HepG2 (cell line): Measurements from ENCODE around the gene SEMA4A. TPM values are rescaled to one million over a fixed set of nuclear protein-coding genes. Genes with fewer than 3 reads are reported as not detected.
"Not testable (repeated sequence)": the region's sequence is repeated elsewhere in the genome, so short reads cannot be mapped to it uniquely, and the experiment has no call there.

ENCODE experiments used
- ATAC-seq: fragments of 200-7000 bp; cut with Tn5 transposase; 3 replicates; pipeline ENCODE4 v1.9.1; 2020; ENCODE audit warnings: mild to moderate bottlenecking, moderate library complexity
- BruUV-seq: library from RNA; stranded (reverse); fragments of 400-500 nt; replicated peaks from 2 replicates; lab custom pipeline; 2021; lab: Mats Ljungman, UMichigan
- CTCF ChIA-PET: fragments of 300-600 bp; formaldehyde crosslinking; extraction: SDS; loops from one replicate; lab custom pipeline; 2021; ENCODE audit warnings: low total read pairs, inconsistent platforms, low intra/inter-chr PET ratio; lab: Yijun Ruan, JAX
- POLR2A ChIA-PET: fragments of 350-600 bp; sonication (Branson Sonifier 250); formaldehyde crosslinking; loops from one replicate; lab custom pipeline; 2020; ENCODE audit warnings: antibody characterized with exemption, inconsistent platforms; lab: Yijun Ruan, JAX
- DNase-seq: peaks from one replicate; pipeline ENCODE4 v3.0.0-alpha.2; 2015; ENCODE audit warnings: low spot score
- FAIRE-seq: peaks from 3 replicates; lab custom pipeline; 2011; peaks lifted over from hg19 to GRCh38; lab: Jason Lieb, UNC
- H2AFZ ChIP-seq: one replicate; pipeline ENCODE4 v1.6.1; 2011; ENCODE audit warnings: low read length, inconsistent platforms
- H3K27ac ChIP-seq: fragments of 300-600 bp; 3 replicates; pipeline ENCODE4 v1.8.0; 2011; ENCODE audit warnings: mixed run types, mild to moderate bottlenecking, mixed read lengths, low read length, inconsistent platforms; ENCODE audit not compliant: insufficient read depth; ENCODE audit errors: extremely low read length
- H3K27me3 ChIP-seq, 2 experiments: fragments of 200-600 bp in 1 of 2; 2 replicates in 1 of 2; 3 replicates in 1 of 2; pipeline versions ENCODE4 v1.6.0 to v1.8.0; 2011; ENCODE audit warnings: low read length in 2 of 2, mild to moderate bottlenecking in 2 of 2, moderate library complexity in 2 of 2, inconsistent platforms in 1 of 2; ENCODE audit not compliant: insufficient read depth in 2 of 2, control insufficient read depth in 1 of 2
- H3K36me3 ChIP-seq, 2 experiments: fragments of 200-600 bp in 1 of 2; replicated peaks in 1 of 2; 2 replicates in 1 of 2; 3 replicates in 1 of 2; pipeline versions ENCODE4 v1.5.1 to v1.8.0; 2011; ENCODE audit warnings: low read length in 2 of 2, inconsistent platforms in 1 of 2; ENCODE audit not compliant: insufficient read depth in 2 of 2, control insufficient read depth in 1 of 2
- H3K4me1 ChIP-seq: 2 replicates; pipeline ENCODE4 v1.5.1; 2012; ENCODE audit warnings: low read length, inconsistent platforms; ENCODE audit not compliant: insufficient read depth
- H3K4me2 ChIP-seq: 2 replicates; pipeline ENCODE4 v1.6.0; 2011; ENCODE audit warnings: low read depth, low read length, inconsistent platforms
- H3K4me3 ChIP-seq, 3 experiments: fragments of 200-600 bp in 1 of 3; sonication (generic), shearing (Covaris generic) in 1 of 3; replicated peaks in 1 of 3; 2 replicates each; pipeline ENCODE4 v1.5.1; 2011 to 2016; ENCODE audit warnings: low read length in 3 of 3, inconsistent platforms in 2 of 3, low read depth in 2 of 3, mild to moderate bottlenecking in 2 of 3, control low read depth in 1 of 3, mixed read lengths in 1 of 3; ENCODE audit not compliant: insufficient read depth in 1 of 3
- H3K79me2 ChIP-seq: one replicate; pipeline ENCODE4 v1.6.1; 2011; ENCODE audit warnings: low read length, inconsistent platforms; ENCODE audit not compliant: insufficient read depth
- H3K9ac ChIP-seq: 2 replicates; pipeline ENCODE4 v1.6.0; 2011; ENCODE audit warnings: mild to moderate bottlenecking, low read depth, low read length, inconsistent platforms; ENCODE audit not compliant: insufficient read depth
- H3K9me3 ChIP-seq: 2 replicates; pipeline ENCODE4 v1.5.1; 2012; ENCODE audit warnings: mild to moderate bottlenecking, low read length
- H4K20me1 ChIP-seq: 2 replicates; pipeline ENCODE4 v1.6.0; 2011; ENCODE audit warnings: inconsistent platforms, mild to moderate bottlenecking, low read length, moderate library complexity; ENCODE audit not compliant: insufficient read depth
- FOXJ3 ChIP-seq: sonication (generic); formaldehyde crosslinking; IDR thresholded peaks from 2 replicates; pipeline ENCODE4 v1.4.0; 2020; ENCODE audit warnings: missing genetic modification reagents, mild to moderate bottlenecking, borderline replicate concordance
- JUNB ChIP-seq: sonication (generic); formaldehyde crosslinking; IDR thresholded peaks from 2 replicates; pipeline ENCODE4 v1.8.0; 2022; ENCODE audit warnings: missing genetic modification reagents, mild to moderate bottlenecking, borderline replicate concordance
- ZBTB33 ChIP-seq: sonication (generic); formaldehyde crosslinking; IDR thresholded peaks from 2 replicates; pipeline ENCODE4 v1.4.0; 2020; ENCODE audit warnings: missing genetic modification reagents
- ZNF460 ChIP-seq: sonication (generic); formaldehyde crosslinking; IDR thresholded peaks from 2 replicates; pipeline ENCODE4 v1.5.1; 2020; ENCODE audit warnings: missing genetic modification reagents, mild to moderate bottlenecking, borderline replicate concordance
- WGBS: methylation state at CpG from one replicate; pipeline ENCODE4 v1.1.6; 2017; ENCODE audit warnings: low lambda C conversion rate; 5-methylcytosine and 5-hydroxymethylcytosine counted together
- in situ Hi-C: cut with HindIII; loops from 2 replicates; pipeline ENCODE4 v1.10.0; 2017; ENCODE audit warnings: low pct_unique_long_range_greater_than_20kb; ENCODE audit not compliant: extremely low pct_ligation_motif_present
- intact Hi-C: fragments of 100-400 bp; cut with micrococcal nuclease; formaldehyde crosslinking; loops from one replicate; pipeline ENCODE4 v1.10.0; 2022; ENCODE audit not compliant: unreplicated experiment
- polyA plus RNA-seq, 8 experiments: library from polyadenylated mRNA; depleted of rRNA in 3 of 8; stranded (reverse) in 7 of 8; unstranded in 1 of 8; fragments of >200 nt; fragmentation: Illumina TruSeq in 4 of 8; extraction: Trizol in 4 of 8; gene quantifications; 2 replicates each; pipeline versions ENCODE4 v1.2.1 to v1.2.3, GENCODE V29; 2011 to 2016; ENCODE audit warnings: low read depth in 4 of 8, missing spikeins in 1 of 8, mixed read lengths in 1 of 8; ENCODE audit not compliant: insufficient read depth in 1 of 8
- total RNA-seq, 5 experiments: library from RNA; depleted of rRNA; stranded (reverse); fragments of >200 nt; fragmentation: Illumina TruSeq; extraction: Trizol; gene quantifications; 2 replicates each; pipeline ENCODE4 v1.2.3, GENCODE V29; 2016; ENCODE audit warnings: low read depth in 1 of 5
- TF ChIP-seq, protein P1 (sequence below): sonication (generic); formaldehyde crosslinking; IDR thresholded peaks from 2 replicates; pipeline ENCODE4 v1.5.0; 2020; ENCODE audit warnings: mild to moderate bottlenecking, missing genetic modification reagents
- TF ChIP-seq, protein P2 (sequence below): sonication (generic); formaldehyde crosslinking; IDR thresholded peaks from 2 replicates; pipeline ENCODE4 v1.4.0; 2020; ENCODE audit warnings: missing genetic modification reagents, borderline replicate concordance

SEMA4A gene
- total and polyA plus RNA-seq, 2 of the 13 experiments (the other 11 are each of a cell fraction or from before 2014, with no cell fraction given) = 0.09 to 0.20 TPM

GRCh38 chr1:156124557-156125483, 28.6 kb upstream of the SEMA4A start:
- Histone ChIP-seq H3K36me3 (peaks cover 3 to 19% of the 10 kb centered on the region in 2 experiments; a peak in 4 of 5 replicates), H3K9ac (peak overlapping the region; percentile 25), H3K4me1 (peaks cover 100% of the 10 kb centered on the region), H3K27me3 (no peaks in the 10 kb centered on the region), H2AFZ (no peak overlapping the region), H3K4me2 (peak overlapping the region; percentile 18; the same call in 1 of the 2 replicates), H3K79me2 (peaks cover 95% of the 10 kb centered on the region), H3K4me3 (no peak overlapping the region), H4K20me1 (peaks cover 2% of the 10 kb centered on the region; the same call in 1 of the 2 replicates), H3K9me3 (no peaks in the 10 kb centered on the region), H3K27ac (peak overlapping the region; percentile 37)
- ATAC-seq (no peak), DNase-seq (no peak), FAIRE-seq (no peak)
- no TSS peak for BruUV-seq
- POLR2A ChIA-PET = interaction anchor here (1.5 to 6.0 kb wide), 3 partner anchors 11 to 27 kb away, joined by 3 to 84 read pairs (median 34); partner anchors contain the start of gene LMNA
- WGBS = 92% methylated on average over 17 of the region's 17 CpGs
- CTCF ChIA-PET = no interaction called here
- TF ChIP-seq, protein P1, sequence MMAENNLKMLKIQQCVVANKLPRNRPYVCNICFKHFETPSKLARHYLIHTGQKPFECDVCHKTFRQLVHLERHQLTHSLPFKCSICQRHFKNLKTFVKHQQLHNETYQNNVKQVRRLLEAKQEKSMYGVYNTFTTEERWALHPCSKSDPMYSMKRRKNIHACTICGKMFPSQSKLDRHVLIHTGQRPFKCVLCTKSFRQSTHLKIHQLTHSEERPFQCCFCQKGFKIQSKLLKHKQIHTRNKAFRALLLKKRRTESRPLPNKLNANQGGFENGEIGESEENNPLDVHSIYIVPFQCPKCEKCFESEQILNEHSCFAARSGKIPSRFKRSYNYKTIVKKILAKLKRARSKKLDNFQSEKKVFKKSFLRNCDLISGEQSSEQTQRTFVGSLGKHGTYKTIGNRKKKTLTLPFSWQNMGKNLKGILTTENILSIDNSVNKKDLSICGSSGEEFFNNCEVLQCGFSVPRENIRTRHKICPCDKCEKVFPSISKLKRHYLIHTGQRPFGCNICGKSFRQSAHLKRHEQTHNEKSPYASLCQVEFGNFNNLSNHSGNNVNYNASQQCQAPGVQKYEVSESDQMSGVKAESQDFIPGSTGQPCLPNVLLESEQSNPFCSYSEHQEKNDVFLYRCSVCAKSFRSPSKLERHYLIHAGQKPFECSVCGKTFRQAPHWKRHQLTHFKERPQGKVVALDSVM (CRISPR knock-in tag) = 0 out of 2 replicates have a peak, but pooled peaks have one; percentile 26
- TF ChIP-seq FOXJ3 (CRISPR knock-in tag) (no peak), ZNF460 (CRISPR knock-in tag) (peak; percentile 14; the same call in 1 of the 2 replicates), ZBTB33 (CRISPR knock-in tag) (peak; percentile 49; the same call in 1 of the 2 replicates), JUNB (CRISPR knock-in tag) (no peak)
- TF ChIP-seq, protein P2, sequence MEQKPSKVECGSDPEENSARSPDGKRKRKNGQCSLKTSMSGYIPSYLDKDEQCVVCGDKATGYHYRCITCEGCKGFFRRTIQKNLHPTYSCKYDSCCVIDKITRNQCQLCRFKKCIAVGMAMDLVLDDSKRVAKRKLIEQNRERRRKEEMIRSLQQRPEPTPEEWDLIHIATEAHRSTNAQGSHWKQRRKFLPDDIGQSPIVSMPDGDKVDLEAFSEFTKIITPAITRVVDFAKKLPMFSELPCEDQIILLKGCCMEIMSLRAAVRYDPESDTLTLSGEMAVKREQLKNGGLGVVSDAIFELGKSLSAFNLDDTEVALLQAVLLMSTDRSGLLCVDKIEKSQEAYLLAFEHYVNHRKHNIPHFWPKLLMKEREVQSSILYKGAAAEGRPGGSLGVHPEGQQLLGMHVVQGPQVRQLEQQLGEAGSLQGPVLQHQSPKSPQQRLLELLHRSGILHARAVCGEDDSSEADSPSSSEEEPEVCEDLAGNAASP (CRISPR knock-in tag) = peak; percentile 62; the same call in 1 of the 2 replicates
- in situ Hi-C loops (no loop called here), intact Hi-C loops (no loop called here)

- H3K27me3 ChIP-seq, H4K20me1 ChIP-seq, H3K4me3 ChIP-seq, FAIRE-seq, DNase-seq, intact Hi-C loops, H3K4me2 ChIP-seq, BruUV-seq, H3K9me3 ChIP-seq, ATAC-seq, H3K27ac ChIP-seq, H3K9ac ChIP-seq, H2AFZ ChIP-seq, CTCF ChIA-PET, in situ Hi-C loops: not testable (repeated sequence)
- H3K4me1 ChIP-seq = peaks cover 100% of the 10 kb centered on the region
- 96% methylated on average over 10 of the region's 10 CpGs for WGBS
- POLR2A ChIA-PET = interaction anchor here (1.5 to 6.0 kb wide), 4 partner anchors 11 to 28 kb away, joined by 3 to 90 read pairs (median 59); partner anchors contain the start of gene LMNA
- H3K36me3 ChIP-seq = peaks cover 4 to 15% of the 10 kb centered on the region in 2 experiments
- H3K79me2 ChIP-seq = peaks cover 93% of the 10 kb centered on the region
Observed at GRCh38 chr1:156125544-156125943, 27.8 kb upstream of the SEMA4A start.
